HG03354 (cell line): ENCODE measurements around the gene CCM2L.

Experiments
- ATAC-seq: cut with Tn5 transposase; IDR thresholded peaks from one replicate; pipeline ENCODE4 v1.9.1; 2021; ENCODE audit warnings: mild to moderate bottlenecking; ENCODE audit not compliant: unreplicated experiment, poor library complexity, severe bottlenecking

The CCM2L gene

DNA sequence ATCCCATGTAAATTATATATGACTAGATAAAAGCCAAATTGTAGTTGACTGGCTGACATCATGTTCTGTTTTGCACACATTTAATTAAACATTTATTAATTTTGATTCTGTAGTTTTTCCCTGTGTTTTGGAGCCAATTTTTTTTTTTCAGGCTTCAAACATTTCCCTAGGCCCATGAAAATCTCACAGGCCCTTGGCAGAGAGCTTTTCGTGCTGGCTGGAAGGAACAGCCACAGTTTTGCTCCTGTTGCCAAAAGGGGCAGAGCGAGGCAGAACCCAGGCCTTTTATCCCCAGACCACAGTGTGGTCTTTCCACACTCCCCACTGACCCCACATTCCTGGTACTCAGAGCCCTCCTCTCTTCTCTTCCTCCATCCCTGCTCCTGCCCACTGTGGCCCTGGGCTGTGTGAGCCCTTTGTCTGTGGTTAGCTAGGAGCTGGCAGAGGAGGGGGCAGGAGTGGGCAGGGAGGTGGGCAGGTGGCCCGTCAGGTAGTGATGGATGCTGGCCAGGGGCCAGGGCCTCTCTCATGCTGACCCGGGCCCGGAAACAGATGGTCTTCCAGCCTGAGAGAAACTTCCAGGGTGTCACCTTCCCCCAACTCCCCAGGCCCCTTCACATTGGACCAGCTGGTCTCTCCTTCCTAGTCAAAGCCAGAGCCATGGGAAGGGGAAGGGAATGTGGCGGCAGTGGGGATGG, 19.4 kb upstream of the CCM2L start:
- no peak for ATAC-seq

GRCh38 chr20:31991339-31991705, 18.9 kb upstream of the CCM2L start:
- ATAC-seq = no peak

GRCh38 chr20:31992086-31992485, 18.2 kb upstream of the CCM2L start:
- ATAC-seq = no peak

GRCh38 chr20:31996996-31997395, 13.2 kb upstream of the CCM2L start:
- no peak for ATAC-seq

DNA sequence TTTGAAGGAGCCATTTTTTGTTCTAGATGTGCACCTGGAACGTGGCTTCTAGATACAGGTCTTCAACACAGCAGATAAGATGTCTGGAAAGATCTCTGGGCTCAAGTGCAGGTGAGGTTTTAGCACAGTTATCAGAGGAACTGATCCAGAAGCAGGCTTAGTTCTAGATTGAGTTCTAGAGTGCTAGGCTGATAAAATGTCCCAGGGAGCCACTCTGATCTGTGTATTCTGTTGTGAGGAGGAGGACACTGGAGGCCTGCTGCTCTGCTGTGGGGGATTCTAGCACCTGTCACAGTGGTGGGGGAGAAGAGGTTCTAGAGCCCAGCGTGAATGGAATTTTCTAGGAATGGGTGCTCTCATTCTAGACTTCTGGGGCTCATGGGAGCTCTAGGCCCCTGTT, 12.0 kb upstream of the CCM2L start:
- ATAC-seq = no peak

DNA sequence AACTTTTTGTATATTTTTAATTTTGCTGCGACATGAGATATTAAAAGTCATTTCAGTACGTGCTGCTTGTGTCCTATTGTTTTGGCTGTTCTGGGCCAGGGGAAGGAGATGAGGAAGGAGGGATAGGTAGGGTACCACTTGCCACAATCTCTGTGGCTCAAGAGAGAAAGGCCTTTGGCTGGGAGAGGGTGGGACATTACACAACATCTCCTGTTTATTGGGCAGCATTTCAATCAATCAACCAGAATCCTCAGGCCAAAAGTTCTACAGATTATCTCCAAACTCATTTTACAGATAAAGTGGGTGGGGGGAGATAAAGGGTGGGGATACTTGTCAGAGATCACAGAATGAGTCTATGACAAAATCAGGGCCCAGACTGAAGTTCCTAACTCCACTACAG, 6.9 kb upstream of the CCM2L start:
- no peak for ATAC-seq

- no peak for ATAC-seq
These were observed 5.3 kb upstream of the CCM2L start for GRCh38 chr20:32004963-32005362.

DNA sequence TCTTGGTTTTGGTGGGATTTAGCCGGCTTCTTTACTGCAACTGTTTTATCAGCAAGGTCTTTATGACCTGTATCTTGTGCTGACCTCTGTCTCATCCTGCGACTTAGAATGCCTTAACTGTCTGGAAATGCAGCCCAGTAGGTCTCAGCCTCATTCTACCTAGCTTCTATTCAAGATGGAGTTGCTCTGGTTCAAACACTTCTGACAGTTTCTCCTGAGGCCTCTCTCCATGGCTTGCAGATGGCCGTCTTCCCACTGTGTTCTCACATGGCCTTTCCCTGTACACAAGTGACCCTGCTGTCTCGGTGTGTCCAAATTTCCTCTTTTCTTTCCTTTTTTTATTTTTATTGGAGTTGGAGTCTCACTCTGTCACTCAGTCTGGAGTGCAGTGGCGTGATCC, 4.2 kb upstream of the CCM2L start:
- no peak for ATAC-seq

- ATAC-seq = no peak
These were observed 3.1 kb upstream of the CCM2L start for GRCh38 chr20:32006841-32007786.

DNA sequence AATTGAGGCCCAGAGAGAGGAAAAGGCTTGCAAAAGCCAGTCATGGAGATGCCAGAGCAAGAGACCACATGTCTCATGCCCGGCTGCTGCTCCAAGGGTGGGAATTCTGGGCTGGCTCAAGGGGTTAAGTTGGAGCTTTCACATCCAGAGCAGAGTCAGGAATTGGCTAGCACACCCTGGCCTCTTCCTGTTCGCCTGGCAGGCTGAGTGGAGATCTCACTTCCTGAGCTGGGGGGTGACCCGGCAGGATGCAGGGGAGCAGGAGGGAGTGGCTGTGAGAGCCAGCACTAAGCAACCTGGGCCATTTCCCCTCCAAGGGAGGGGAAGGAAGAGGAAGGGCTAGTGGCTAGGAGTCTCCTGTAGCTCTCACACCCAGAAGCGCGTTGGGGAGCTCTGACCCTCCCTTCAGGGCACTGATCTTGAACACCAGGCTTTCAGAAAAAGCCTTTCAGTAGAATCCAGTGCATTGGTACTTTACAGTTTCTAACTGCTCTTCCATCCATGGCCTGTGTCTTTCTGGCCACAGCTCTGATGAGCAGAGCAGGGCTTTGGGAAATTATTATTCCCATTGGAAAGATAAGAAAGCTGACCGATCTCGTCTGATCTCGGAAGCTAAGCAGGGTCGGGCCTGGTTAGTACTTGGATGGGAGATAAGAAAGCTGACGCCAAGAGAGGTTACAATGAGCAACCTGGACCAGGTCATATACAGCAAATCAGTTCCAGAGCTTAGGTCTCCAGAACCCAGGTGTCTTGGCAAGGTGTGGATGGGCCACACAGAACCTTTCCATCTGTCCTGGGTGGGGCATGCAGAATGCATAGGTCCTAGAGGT, 2.2 kb upstream of the CCM2L start:
- ATAC-seq = no peak

- no peak for ATAC-seq
These were observed 674 bp upstream of the CCM2L start for GRCh38 chr20:32009564-32009963.

DNA sequence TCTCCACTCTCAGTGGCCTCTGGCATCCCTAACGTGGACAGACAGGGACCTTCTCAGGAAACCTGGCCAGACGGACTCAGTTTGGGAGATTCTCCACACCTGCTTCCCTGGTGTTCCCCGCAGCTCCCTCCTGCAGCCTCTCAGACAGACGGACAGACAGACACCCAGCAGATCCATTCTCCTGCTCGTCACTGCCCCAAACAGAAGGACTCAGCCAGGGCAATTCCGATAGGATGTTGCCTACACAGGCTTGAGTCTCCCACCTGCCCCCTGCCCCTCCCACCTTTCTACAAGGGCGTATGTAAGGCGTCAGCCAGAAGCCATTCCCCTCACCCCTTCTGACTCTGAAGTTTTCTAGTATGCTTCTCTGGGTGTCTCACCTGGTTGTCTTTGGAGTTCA, 428 bp downstream of the CCM2L start:
- ATAC-seq = no peak

- no peak for ATAC-seq
These were observed 2.0 kb downstream of the CCM2L start for GRCh38 chr20:32012159-32012688.

DNA sequence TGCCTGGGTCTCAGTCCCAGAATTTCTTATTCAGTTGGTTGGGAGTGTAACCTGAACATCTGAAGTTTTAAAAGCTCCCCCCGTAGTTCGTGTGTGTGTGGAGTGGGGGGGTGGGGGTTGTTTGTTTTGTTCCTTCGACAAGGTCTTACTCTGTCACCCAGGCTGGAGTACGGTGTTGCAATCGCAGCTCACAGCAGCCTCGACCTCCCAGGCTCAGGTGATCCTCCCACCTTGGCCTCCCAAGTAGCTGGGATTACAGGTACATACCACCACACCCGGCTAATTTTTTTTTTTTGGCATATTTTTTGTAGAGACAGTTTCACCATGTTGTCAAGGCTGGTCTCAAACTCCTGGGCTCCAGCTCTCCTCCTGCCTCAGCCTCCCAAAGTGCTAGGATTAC, 3.1 kb downstream of the CCM2L start:
- ATAC-seq = no peak

DNA sequence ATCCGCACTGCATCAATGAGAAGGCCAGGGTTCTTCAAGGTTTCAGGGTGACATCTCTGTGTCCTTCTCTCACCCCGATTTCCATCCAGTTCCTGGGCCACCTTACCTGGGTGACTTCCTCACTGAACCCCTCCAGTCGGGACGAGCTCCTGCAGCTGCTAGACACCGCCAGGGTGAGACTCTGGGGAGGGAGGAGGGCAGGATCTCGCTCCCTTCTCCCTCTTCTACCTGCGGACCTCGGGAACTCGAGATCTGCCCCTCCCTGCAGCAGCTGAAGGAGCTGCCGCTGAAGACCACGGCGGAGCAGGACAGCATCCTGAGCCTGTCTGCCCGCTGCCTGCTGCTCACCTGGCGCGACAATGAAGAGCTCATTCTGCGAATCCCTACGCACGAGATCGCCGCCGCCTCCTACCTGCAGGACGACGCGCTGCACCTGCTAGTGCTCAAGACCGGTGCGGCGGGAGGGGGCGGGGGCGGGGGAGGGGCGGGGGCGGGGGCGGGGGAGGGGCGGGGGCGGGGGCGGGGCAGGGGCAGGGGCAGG, 7.5 kb downstream of the CCM2L start:
- no peak for ATAC-seq

- ATAC-seq = no peak
These were observed 8.3 kb downstream of the CCM2L start for GRCh38 chr20:32018269-32019155.

GRCh38 chr20:32019156-32019510, 8.9 kb downstream of the CCM2L start:
- ATAC-seq = no peak

- no peak for ATAC-seq
These were observed 9.6 kb downstream of the CCM2L start for GRCh38 chr20:32019563-32020463.
